DND-41 (cell line): ENCODE results near the gene UMPS.

Experiments used
- ATAC-seq: fragments of 200-7000 bp; cut with Tn5 transposase; 3 replicates; pipeline ENCODE4 v1.9.1; 2021; ENCODE audit warnings: low read depth; ENCODE audit not compliant: insufficient read depth
- DNase-seq: peaks from one replicate; pipeline ENCODE4 v3.0.0-alpha.2; 2020
- H2AFZ ChIP-seq: 2 replicates; pipeline ENCODE4 v1.6.0; 2012; ENCODE audit warnings: low read depth, low read length
- H3K27ac ChIP-seq: 2 replicates; pipeline ENCODE4 v1.5.1; 2012; ENCODE audit warnings: low read length, inconsistent platforms
- H3K27me3 ChIP-seq: fragments of 200-600 bp; sonication (generic); 2 replicates; pipeline ENCODE4 v1.6.0; 2012; ENCODE audit warnings: low read length, mild to moderate bottlenecking, inconsistent platforms; ENCODE audit not compliant: insufficient read depth, poor library complexity
- H3K36me3 ChIP-seq: 2 replicates; pipeline ENCODE4 v1.5.1; 2012; ENCODE audit warnings: low read length, inconsistent platforms; ENCODE audit not compliant: insufficient read depth
- H3K4me1 ChIP-seq: 2 replicates; pipeline ENCODE4 v1.5.1; 2012; ENCODE audit warnings: mild to moderate bottlenecking, low read length; ENCODE audit not compliant: insufficient read depth
- H3K4me2 ChIP-seq: 2 replicates; pipeline ENCODE4 v1.6.0; 2012; ENCODE audit warnings: mild to moderate bottlenecking, moderate library complexity, low read length, inconsistent platforms; ENCODE audit not compliant: insufficient read depth
- H3K4me3 ChIP-seq, 2 experiments: fragments of 200-600 bp in 1 of 2; shearing (Covaris generic) in 1 of 2; 2 replicates each; pipeline ENCODE4 v1.5.1; 2012 to 2016; ENCODE audit warnings: inconsistent platforms in 2 of 2, low read length in 2 of 2, mild to moderate bottlenecking in 2 of 2, low read depth in 1 of 2, moderate library complexity in 1 of 2
- H3K79me2 ChIP-seq: 2 replicates; pipeline ENCODE4 v1.6.0; 2012; ENCODE audit warnings: low read length, inconsistent platforms; ENCODE audit not compliant: insufficient read depth
- H3K9ac ChIP-seq: 2 replicates; pipeline ENCODE4 v1.6.0; 2012; ENCODE audit warnings: low read depth, mild to moderate bottlenecking, inconsistent platforms, low read length, moderate library complexity
- H3K9me3 ChIP-seq: 2 replicates; pipeline ENCODE4 v1.5.1; 2012; ENCODE audit warnings: low read length, moderate library complexity, mild to moderate bottlenecking, inconsistent platforms; ENCODE audit not compliant: insufficient read depth, severe bottlenecking
- H4K20me1 ChIP-seq: 2 replicates; pipeline ENCODE4 v1.6.0; 2012; ENCODE audit warnings: low read length; ENCODE audit not compliant: insufficient read depth
- EZH2 ChIP-seq: IDR thresholded peaks from 3 replicates; pipeline ENCODE4 v1.6.1; 2012; ENCODE audit warnings: borderline replicate concordance, low read depth, mild to moderate bottlenecking, moderate library complexity, low read length, inconsistent platforms; ENCODE audit not compliant: severe bottlenecking
- TF ChIP-seq, protein P1 (sequence below): IDR thresholded peaks from 2 replicates; pipeline ENCODE4 v1.5.1; 2012; ENCODE audit warnings: borderline replicate concordance, low read length, moderate library complexity, mild to moderate bottlenecking; ENCODE audit not compliant: poor library complexity, severe bottlenecking; ENCODE audit errors: extremely low read depth

The UMPS gene

DNA sequence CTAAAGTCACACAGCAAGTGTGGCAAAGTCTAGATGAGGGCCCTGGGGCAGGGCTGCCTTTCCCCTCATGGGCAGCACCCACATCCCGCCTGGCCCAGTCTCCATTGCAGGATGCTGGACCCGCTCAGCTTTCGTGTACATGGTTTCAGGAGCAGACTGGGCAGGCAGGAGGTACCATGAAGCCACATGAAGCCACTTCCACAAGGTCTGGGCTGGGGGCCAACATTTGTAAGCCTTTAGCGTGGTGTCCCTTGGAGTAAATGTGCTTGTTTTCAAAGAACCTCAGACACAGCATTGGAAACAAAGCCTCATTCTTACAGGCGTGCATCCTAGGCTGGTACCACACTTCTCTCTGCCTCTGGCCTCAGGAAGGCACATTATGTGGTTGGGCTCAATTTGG lies 34.5 kb downstream of the UMPS start:
- no peak for DNase-seq
- no peak overlapping the region for H3K9ac ChIP-seq
- H3K9me3 ChIP-seq = no peaks in the 10 kb centered on the region
- no peak overlapping the region for H2AFZ ChIP-seq
- H3K4me3 ChIP-seq = no peak overlapping the region
- peaks cover 7% of the 10 kb centered on the region for H3K4me1 ChIP-seq
- no peak overlapping the region for H3K27ac ChIP-seq
- no peaks in the 10 kb centered on the region for H3K36me3 ChIP-seq
- no peak overlapping the region for H3K4me2 ChIP-seq
- TF ChIP-seq, protein P1, sequence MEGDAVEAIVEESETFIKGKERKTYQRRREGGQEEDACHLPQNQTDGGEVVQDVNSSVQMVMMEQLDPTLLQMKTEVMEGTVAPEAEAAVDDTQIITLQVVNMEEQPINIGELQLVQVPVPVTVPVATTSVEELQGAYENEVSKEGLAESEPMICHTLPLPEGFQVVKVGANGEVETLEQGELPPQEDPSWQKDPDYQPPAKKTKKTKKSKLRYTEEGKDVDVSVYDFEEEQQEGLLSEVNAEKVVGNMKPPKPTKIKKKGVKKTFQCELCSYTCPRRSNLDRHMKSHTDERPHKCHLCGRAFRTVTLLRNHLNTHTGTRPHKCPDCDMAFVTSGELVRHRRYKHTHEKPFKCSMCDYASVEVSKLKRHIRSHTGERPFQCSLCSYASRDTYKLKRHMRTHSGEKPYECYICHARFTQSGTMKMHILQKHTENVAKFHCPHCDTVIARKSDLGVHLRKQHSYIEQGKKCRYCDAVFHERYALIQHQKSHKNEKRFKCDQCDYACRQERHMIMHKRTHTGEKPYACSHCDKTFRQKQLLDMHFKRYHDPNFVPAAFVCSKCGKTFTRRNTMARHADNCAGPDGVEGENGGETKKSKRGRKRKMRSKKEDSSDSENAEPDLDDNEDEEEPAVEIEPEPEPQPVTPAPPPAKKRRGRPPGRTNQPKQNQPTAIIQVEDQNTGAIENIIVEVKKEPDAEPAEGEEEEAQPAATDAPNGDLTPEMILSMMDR = no peak
- no peak for TF ChIP-seq EZH2
- H3K79me2 ChIP-seq = no peaks in the 10 kb centered on the region
- H3K27me3 ChIP-seq = no peaks in the 10 kb centered on the region
- no peak for ATAC-seq
- H4K20me1 ChIP-seq = no peaks in the 10 kb centered on the region

DNA sequence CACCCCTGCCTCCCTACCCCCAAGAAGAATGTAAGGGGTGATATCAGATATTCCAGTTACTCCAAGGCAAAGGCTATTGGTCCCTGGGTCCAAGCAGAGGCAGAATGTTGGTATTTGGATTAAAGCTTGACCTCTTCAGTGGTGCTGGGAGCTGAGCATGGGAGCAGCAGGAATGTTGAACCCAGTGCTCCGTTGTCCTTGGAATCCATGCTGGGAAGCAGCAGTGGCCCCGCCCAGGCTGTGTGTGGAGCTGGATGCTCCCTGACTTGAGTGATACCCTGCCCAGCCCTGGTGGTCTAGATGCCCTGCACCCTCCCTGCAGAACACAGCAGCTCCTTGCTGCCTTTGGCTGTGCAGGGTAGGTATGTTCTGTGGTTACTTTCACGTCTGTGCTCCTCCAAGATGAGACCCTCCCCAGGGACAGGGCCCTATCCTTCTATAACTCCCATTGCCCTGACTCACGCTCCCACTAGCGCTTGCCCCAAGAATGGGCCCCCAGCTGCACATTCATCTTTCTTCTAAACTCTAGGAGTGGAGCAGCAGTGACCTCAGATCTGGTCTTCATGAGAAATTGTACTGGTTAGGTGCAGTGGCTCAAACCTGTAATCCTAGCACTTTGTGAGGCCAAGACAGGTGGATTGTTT lies 35.1 kb downstream of the UMPS start:
- TF ChIP-seq, protein P1 = no peak
- TF ChIP-seq EZH2 = no peak
- no peaks in the 10 kb centered on the region for H3K36me3 ChIP-seq
- no peaks in the 10 kb centered on the region for H4K20me1 ChIP-seq
- H3K9me3 ChIP-seq = no peaks in the 10 kb centered on the region
- H3K9ac ChIP-seq = no peak overlapping the region
- no peak overlapping the region for H3K4me2 ChIP-seq
- H3K4me3 ChIP-seq = no peak overlapping the region
- H3K4me1 ChIP-seq = peaks cover 7% of the 10 kb centered on the region
- H3K27me3 ChIP-seq = no peaks in the 10 kb centered on the region
- DNase-seq = no peak
- no peaks in the 10 kb centered on the region for H3K79me2 ChIP-seq
- H3K27ac ChIP-seq = no peak overlapping the region
- H2AFZ ChIP-seq = no peak overlapping the region
- no peak for ATAC-seq

DNA sequence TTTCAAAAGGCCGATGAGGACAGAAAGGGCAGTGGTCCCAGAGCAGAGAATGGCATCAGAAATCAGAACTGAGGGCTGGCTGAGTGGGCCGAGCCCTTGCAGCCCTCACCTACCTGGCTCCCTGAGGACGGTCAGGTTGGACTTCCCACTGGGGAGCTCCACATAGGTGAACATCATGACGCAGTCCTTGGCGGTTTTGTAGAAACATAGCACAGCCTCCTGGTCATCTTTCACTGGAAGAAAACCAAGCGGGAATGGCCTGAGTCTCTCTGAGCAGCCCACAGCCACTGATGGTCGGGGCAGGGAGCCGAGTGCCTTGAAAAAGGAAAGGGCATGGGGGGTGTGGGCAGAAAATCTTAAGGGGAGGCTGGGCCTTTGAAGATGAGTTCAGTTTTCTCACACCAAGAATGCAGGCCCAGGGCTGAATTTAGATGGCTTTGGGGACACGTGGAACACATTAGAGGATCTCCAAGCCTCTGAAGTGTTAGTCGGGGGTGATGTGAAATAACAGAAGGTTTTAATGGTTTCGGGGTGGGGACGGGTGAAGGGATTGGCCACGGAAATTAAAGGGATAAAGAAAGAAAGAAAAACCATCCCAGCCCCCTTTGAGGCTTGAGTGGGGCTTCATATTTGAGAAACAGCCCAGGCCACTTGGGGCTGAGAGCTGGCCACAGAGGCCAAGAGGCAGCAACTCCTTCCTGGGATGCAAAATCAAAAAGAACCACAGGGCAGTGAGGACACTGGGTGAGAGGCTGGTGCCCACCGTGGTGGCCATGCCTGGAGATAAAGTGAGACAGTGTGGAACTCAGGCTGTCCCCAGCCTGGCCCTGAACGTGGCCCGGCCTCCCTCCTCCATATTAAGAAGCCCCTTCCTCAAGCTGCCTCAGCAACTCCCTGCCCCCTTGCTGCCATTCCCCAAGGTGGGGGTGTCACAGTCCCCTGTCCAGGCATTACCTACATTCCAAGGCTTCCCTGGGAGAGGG lies 36.2 kb downstream of the UMPS start:
- DNase-seq (no peak), ATAC-seq (no peak)
- Histone ChIP-seq H3K4me1 (peaks cover 3% of the 10 kb centered on the region), H3K79me2 (no peaks in the 10 kb centered on the region), H4K20me1 (no peaks in the 10 kb centered on the region), H3K4me2 (no peak overlapping the region), H3K9ac (no peak overlapping the region), H3K36me3 (no peaks in the 10 kb centered on the region), H3K27ac (no peak overlapping the region), H3K9me3 (no peaks in the 10 kb centered on the region), H3K27me3 (no peaks in the 10 kb centered on the region), H3K4me3 (no peak overlapping the region), H2AFZ (no peak overlapping the region; the same call in 1 of the 2 replicates)
- no peak for TF ChIP-seq EZH2
- TF ChIP-seq, protein P1 = no peak
